ENCODE measurements around the gene ZDHHC4.
A peak's percentile ranks its signal among the peaks of the same experiment; 100 is the strongest.

The ZDHHC4 gene
- total RNA-seq = 27.5 to 35.3 (median 29.9) reads per million in 4 experiments

GRCh38 chr7:6577369-6578113, at the start of gene ZDHHC4:
ZDHHC4 (plus strand) TSS chr7:6577454; CDS start chr7:6580562, 3,108 bp downstream.
- peak; percentile 77 for DNase-seq

- DNase-seq = no peak
These were observed 48.7 kb upstream of the ZDHHC4 start for GRCh38 chr7:6528401-6529130.

- DNase-seq = no peak
These were observed 47.6 kb upstream of the ZDHHC4 start for GRCh38 chr7:6529643-6530042.

- peak; percentile 73 for DNase-seq
These were observed 46.4 kb upstream of the ZDHHC4 start for GRCh38 chr7:6530626-6531491.

- no peak for DNase-seq
These were observed 45.6 kb upstream of the ZDHHC4 start for GRCh38 chr7:6531492-6532279.

- DNase-seq = no peak
These were observed 44.7 kb upstream of the ZDHHC4 start for GRCh38 chr7:6532516-6532915.

DNA sequence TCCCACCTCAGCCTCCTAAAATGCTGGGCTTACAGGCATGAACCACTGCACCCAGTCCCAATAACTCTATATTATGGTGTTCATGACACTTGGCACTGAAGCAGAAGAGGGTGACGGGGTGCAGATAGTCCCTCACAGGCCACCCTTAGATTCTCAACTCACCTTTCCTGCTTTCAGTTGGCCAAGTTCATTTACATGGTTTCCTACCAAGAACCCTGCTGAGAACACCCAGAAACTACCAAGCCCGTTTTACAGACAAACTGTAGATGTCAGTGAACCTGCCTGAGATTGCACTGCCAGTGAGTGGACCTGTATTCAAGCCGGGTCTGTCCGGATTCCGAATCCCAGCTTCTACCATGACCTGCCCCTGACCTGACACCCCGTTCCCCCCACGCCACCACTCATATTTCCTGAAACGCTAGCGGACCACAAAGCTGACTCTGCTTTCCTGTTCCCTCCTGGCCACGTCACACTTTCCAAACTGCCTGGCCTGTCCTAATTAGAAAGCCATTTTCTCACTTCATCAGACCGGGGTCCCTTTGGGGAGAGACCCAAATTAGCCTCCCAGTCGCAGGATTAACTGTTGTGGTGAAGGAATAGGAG, 43.3 kb upstream of the ZDHHC4 start:
- DNase-seq = no peak

DNA sequence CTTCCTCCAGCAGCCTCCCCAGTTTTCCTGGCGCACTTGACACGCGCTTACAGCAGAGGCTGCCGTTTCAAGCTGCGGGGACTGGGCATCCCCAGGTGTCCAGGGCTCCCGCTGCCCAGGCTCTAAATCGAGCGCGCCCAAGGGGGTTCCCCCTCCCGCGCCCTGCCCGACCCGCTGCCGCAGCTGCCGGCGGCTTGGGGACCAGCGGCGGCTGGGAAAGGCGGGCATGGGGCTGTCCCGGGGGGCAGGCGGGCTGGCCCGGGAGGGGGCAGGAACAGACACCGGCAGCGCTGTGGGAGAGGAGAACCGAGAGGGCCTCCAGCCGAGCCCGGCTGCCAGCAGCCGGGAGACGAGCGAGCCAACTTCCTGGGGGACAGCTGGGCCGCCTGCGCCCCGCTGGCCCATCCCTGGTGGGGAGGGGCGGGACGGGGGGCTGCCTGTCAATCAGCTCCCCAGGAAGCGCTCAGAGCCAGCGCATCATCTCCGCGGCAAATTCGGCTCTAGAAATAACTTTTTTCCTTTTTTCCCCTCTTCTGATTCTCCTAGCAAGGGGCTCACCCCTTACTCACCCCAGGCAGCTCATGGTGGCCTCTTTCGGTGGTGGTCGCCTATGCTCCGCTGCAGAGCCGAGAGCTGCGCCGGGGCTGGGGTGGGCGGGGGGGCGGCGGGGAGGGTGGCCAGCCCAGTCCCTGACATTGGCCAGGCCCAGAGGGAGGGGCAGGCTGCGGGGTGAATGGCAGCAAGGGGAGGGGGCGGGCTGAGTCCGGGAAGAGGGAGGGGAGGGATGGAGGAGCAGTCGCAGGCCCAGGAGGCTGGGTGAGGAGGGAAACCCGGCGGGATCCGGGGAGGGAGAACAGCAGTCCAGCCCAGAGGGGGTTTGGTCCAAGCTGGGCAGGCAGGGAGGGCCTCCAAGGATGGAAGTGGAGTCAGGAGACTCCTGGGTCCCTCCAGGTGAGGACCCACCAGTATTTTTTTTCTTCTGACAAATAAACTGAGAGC, 40.7 kb upstream of the ZDHHC4 start:
- DNase-seq = no peak

DNA sequence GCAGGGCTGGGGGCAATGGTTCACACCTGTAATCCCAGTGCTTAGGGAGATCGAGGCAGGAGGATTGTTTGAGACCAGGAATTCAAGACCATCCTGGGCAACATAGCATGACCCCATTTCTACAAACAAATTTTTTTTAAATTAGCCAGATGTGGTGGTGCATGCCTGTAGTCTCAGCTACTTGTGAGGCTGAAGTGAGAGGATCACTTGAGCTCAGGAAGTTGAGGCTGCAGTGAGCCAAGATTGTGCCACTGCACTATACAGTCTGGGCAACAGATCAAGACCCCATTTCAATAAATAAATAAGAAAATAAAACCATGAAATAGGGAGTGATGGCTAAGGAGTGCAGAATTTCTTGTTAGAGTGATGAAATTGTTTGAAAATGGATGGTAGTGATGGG, 34.9 kb upstream of the ZDHHC4 start:
- DNase-seq = no peak

- no peak for DNase-seq
These were observed 31.7 kb upstream of the ZDHHC4 start for GRCh38 chr7:6545398-6546126.

DNA sequence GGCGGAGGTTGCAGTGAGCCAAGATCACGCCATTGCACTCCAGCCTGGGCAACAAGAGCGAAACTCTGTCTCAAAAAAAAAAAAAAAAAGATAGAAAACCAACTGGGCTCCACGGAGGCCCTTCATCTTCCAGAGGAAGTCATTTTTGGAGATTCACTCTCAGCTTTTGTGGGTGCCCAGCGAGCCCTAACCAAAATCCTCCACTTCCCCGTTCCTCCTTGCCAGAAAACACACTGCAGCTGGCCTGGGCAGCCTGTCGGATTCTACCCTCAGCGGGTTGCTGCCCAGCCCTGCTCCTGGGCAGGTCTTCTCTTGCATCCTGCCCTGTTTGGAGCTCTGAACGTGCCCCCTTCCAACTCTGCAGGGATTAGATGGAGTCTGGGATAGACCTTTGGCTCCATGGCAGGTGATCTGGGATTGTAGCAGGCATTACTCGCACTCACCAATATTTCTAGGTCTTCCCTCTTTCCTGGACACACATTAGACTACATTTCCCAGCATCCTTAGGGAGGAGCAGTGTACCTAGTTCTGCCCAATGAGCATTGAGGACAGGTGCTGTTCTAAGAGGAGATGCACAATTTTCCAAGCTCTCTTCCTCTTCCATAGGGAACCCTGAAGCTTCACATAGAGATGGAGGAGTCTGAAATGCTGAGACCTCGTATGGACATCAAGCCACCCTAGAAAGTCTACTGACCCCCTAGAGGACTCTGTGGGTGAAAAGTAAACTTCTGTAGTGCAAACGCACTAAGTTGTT, 30.6 kb upstream of the ZDHHC4 start:
- DNase-seq = no peak

DNA sequence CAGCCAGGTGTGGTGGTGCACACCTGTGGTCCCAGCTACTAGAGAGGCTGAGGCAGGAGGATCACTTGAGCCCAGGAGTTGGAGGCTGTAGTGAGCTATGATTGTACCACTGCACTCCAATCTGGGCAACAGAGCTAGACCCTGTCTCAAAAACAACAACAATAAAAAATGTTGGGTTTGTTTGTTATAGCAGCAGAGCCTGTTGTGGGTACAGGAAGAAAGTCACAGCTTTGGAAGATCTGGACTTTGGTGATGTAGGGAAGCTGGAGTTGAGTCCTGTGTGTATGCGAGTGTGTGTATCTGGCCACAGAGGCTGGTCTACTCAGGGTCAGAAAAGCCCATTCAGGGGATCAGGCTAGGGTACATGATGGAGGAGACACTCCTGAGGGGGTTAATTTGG, 29.9 kb upstream of the ZDHHC4 start:
- DNase-seq = no peak

DNA sequence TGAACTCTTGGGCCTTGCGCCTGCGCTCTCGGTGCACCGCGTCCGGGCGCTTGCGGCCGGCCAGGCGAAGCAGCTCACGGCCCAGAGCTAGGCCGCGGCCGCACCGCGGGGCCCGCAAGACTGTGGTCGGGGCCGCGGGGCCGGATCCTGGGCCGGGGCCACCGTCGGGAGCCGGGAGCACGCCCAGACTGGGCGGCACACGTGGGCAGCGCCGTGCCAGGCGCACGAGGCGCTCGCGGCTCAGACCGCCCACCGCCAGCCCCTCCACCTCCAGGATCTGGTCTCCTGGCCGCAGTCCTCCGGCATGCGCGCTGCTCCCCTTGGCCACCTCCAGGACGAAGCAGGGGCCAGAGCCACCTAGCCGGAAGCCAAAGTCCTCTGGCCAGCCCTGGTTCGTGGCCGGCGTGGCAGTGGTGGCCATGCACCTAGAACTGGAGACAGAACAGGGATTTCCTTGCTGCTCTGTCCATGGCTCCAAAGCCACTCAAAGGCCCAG, 26.2 kb upstream of the ZDHHC4 start, which contains the start of gene GRID2IP:
GRID2IP (minus strand) TSS at position 446 of the 496 bp plus-strand sequence; CDS start at position 421, 25 bp downstream.
- no peak for DNase-seq

DNA sequence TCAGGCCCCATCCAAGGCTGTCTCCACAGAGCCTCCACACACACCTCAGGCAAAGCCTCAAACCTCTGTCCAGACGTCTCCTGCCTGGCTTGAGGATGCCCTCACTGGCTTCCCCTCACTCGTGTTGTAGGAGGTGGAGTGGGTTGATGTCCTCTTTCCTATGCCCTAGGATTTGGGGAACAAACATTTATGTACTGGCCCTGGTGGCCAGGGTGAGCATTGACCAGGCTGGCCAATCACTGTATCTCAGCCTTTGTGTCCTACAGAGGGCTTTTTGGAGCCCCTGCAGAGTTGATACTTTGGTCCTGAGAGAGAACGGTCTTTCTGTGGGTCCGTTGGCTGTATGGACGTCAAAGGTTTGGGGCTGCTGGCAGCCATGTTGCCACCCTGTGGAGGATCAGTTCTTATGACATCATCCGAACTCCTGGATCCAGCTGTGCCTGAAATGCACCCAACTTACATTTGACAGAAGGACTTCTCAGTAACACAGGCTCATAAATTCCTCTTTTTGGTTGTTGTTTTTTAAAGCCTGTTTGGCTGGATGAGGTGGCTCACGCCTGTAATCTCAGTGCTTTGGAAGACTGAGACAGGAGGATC, 23.7 kb upstream of the ZDHHC4 start:
- no peak for DNase-seq

- DNase-seq = no peak
These were observed 22.4 kb upstream of the ZDHHC4 start for GRCh38 chr7:6554848-6555247.

DNA sequence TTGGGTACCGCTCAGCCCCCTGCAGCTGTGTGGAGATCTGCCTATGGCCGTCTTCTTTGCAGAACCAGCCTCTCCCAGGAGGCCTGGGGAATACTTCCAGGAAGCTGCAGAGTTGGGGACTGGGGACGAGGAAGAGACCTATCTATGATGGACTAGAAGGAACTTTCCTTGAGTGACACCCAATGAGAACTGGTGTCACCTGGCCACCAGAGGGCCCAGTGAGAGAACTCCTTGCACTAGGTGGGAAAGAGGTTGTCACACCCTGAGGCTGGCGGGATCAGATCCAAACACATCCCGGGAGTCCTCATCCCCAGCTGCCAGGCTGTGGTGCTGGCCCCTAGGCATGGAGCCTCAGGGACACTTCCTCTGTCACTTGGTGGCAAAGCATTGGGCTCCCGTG, 21.1 kb upstream of the ZDHHC4 start:
- no peak for DNase-seq

GRCh38 chr7:6558837-6559236, 18.4 kb upstream of the ZDHHC4 start:
- DNase-seq = no peak

DNA sequence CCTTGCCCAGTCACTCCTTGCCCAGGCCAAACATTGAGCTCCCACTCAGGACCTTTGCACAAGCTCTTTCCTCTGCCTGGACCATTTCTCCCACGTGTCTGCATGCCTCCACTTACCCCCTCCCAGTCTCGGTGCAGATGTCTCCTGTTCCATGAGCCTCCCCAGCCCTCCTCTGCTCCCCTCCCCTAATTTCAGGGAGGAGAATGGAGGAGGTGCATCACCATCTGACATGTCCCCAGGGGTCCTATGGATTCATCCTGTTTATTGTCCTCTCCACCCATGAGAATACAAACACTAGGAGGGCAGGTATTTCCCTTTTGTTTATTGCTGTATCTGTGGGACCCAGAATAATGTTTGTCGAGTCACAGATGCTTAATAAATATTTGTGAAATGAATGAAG, 17.4 kb upstream of the ZDHHC4 start:
- no peak for DNase-seq

Measured in effector CD8-positive, alpha-beta T cell (primary cell).